Measurements from ENCODE around the gene MAGEB3.

The MAGEB3 gene

DNA sequence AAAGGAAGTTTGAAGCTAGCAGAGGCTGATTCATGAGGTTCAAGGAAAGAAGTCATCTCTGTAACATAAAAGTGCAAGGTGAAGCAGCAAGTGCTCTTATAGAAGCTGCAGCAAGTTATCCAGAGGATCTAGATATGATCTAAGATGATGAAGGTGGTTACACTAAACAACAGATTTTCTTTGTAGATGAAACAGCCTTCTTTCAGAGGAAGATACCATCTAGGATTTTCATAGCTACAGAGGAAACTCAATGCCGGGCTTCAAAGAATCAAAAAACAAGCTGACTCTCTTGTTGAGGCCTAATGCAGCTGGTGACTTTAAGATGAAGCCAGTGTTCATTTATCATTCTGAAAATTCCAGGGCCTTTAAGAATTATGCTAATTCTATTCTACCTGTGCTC lies 50.0 kb downstream of the MAGEB3 start:
- no peak for DNase-seq (ENCODE audit: low read depth in 2 of 2)

- DNase-seq (ENCODE audit: low read depth in 2 of 2): no peak
Observed at GRCh38 chrX:30282527-30282926, 52.1 kb downstream of the MAGEB3 start.

DNA sequence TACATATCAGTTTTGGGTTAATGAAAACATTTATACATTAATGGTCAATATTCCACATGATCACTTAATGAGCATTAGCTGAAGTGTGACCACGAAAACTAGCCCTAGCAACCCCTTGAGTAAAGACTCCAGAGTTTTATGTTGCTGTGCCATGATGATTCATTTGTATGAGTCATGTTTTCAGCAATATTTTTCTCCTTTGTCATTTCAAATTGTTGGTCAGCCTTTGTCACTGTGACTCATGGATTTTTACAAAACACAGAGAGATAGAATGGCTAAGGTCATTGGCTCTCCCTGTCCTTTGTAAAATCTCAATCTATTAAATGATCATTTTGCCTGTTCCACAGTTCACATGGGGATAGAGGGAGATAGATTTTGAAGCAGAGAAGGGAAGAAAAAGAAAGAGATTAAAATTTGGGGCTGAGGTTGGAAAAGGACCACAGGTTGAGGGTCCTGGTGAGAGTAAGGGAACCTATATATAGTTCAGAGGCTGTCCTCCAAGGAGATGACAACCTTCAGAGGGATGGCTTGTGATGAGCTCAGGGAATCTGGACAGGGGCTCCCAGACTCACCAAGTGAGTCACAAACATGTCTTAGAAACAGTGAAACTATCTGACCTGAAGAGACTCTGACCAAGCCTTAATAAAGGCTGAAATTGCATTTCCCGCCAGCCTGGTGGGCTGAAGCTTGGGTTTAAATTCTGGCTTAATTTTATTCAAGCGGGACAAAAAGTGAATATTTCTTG lies 53.2 kb downstream of the MAGEB3 start:
- no peak for DNase-seq (ENCODE audit: low read depth in 2 of 2)
